ENCODE results near the gene TTC16. TPM values are rescaled to one million over a fixed set of nuclear protein-coding genes. Genes with fewer than 3 reads are reported as not detected.
A peak's percentile ranks its signal among the peaks of the same experiment; 100 is the strongest.

The TTC16 gene
- total RNA-seq, 1 experiment from 2014 or later, result not detected

GRCh38 chr9:127763918-127764384 is 48.1 kb downstream of the TTC16 start:
- Histone ChIP-seq H3K9ac (ENCODE audit: extremely low read depth, insufficient read length, low read length) (no peak overlapping the region), H3K23me2 (ENCODE audit: insufficient read length, low read depth, low read length, poor library complexity, severe bottlenecking) (no peaks in the 10 kb centered on the region), H3K14ac (ENCODE audit: insufficient read depth, low read length) (no peak overlapping the region), H3T11ph (ENCODE audit: low read length) (no peak overlapping the region), H4K8ac (replicated peaks; ENCODE audit: insufficient read length, low read depth, low read length) (no peak overlapping the region), H3K4me2 (ENCODE audit: insufficient read depth, insufficient read length, low read length) (no peak overlapping the region), H3K56ac (ENCODE audit: insufficient read length, low read depth, low read length) (no peak overlapping the region), H2BK12ac (ENCODE audit: insufficient read length, low read depth, low read length) (no peak overlapping the region), H3K18ac (ENCODE audit: insufficient read length, low read depth, low read length) (no peak overlapping the region), H2AK5ac (ENCODE audit: insufficient read length, low read length) (no peak overlapping the region), H3K27ac (ENCODE audit: insufficient read length, low read depth, low read length) (no peak overlapping the region), H3K79me2 (ENCODE audit: insufficient read depth, low read length) (no peaks in the 10 kb centered on the region), H4K91ac (ENCODE audit: insufficient read length, low read depth, low read length) (no peak overlapping the region), H4K20me1 (ENCODE audit: control insufficient read depth, insufficient read depth, insufficient read length) (no peaks in the 10 kb centered on the region), H3K27me3 (ENCODE audit: insufficient read depth, low read length) (no peaks in the 10 kb centered on the region), H3K4me1 (ENCODE audit: insufficient read depth, low read length) (peaks cover 7% of the 10 kb centered on the region; the same call in 1 of the 2 replicates), H2BK120ac (ENCODE audit: low read depth, low read length, poor library complexity, severe bottlenecking) (no peak overlapping the region), H2BK5ac (ENCODE audit: insufficient read length, low read length) (no peak overlapping the region), H3K79me1 (ENCODE audit: insufficient read depth, low read depth, low read length, poor library complexity, severe bottlenecking) (no peaks in the 10 kb centered on the region), H3K23ac (ENCODE audit: insufficient read length, low read depth, low read length) (no peak overlapping the region), H2BK15ac (ENCODE audit: low read depth, low read length) (no peak overlapping the region), H2AFZ (ENCODE audit: low read length) (no peak overlapping the region), H2BK20ac (ENCODE audit: low read depth, low read length, poor library complexity, severe bottlenecking) (no peak overlapping the region), H3K9me3 (ENCODE audit: control insufficient read depth, low read depth, low read length) (no peaks in the 10 kb centered on the region), H3K4ac (ENCODE audit: low read depth, low read length) (no peak overlapping the region), H4K5ac (ENCODE audit: insufficient read length, low read depth, low read length) (no peak overlapping the region)
- Mint-ChIP-seq H3K9me3 (no peaks in the 10 kb centered on the region; a peak in 1 of 5 replicates), H3K27me3 (ENCODE audit: low read depth) (peaks cover 6% of the 10 kb centered on the region), H3K4me1 (peaks cover 39 to 51% of the 10 kb centered on the region in 2 experiments), H3K36me3 (ENCODE audit: insufficient read depth in 1 of 3, low read depth in 3 of 3) (no peaks in the 10 kb centered on the region), H3K27ac (peak overlapping the region in 2 of 3 experiments; percentile 12 to 65; a peak in 3 of 7 replicates), H3K4me3 (peak overlapping the region in 1 of 2 experiments; percentile 25; a peak in 1 of 5 replicates)
- peak; percentile 80 for DNase-seq
- no CpG with 5 or more reads among the region's 7 CpGs for WGBS (ENCODE audit: extremely low coverage, insufficient read length, low lambda C conversion rate)
- peak; percentile 72 for TF ChIP-seq CTCF (conservative IDR thresholded peaks at IDR 0.05)
